ENCODE results near the gene LRRC27.

DNA sequence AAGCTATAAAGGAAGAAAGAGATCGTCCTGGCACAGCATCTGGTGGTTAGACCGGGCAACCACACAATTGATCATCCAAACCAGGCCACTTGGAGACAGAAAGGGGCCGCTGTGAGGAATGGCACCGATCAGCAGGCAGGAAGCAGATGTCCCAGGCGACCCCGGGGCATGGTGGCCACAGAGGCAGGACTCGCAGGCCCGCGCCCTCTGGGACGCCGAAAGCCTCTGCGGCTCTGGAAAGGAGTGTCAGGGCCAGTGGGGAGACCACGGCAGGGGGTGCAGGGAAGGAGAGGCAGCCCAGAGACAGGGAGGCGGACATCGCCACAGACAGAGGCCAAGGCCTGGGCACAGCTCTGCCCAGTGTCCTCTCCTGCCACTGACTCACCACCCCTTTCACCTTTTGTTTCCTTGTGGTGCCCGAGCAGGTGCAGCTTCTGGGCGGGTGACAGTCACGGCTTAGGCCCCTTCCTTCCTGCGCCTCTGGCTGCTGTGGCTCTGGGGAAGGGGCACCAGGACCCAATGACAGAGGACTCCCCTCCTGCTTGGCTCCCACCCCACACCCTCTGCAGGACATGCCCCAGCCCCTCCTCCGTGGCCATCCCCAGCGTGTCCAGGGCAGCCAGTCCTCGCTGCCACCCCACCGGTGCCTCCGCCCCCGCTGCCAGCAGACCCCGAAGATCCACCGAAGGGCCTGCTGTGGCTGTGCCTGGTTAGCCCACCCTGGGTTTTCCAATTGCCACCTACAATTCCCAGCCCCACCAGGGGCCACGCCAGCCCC lies 35.1 kb upstream of the LRRC27 start:
- TF ChIP-seq, protein P1, sequence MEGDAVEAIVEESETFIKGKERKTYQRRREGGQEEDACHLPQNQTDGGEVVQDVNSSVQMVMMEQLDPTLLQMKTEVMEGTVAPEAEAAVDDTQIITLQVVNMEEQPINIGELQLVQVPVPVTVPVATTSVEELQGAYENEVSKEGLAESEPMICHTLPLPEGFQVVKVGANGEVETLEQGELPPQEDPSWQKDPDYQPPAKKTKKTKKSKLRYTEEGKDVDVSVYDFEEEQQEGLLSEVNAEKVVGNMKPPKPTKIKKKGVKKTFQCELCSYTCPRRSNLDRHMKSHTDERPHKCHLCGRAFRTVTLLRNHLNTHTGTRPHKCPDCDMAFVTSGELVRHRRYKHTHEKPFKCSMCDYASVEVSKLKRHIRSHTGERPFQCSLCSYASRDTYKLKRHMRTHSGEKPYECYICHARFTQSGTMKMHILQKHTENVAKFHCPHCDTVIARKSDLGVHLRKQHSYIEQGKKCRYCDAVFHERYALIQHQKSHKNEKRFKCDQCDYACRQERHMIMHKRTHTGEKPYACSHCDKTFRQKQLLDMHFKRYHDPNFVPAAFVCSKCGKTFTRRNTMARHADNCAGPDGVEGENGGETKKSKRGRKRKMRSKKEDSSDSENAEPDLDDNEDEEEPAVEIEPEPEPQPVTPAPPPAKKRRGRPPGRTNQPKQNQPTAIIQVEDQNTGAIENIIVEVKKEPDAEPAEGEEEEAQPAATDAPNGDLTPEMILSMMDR (IDR thresholded peaks at IDR 0.05) = no peak
- TF ChIP-seq POLR2AphosphoS5 (IDR thresholded peaks at IDR 0.05) (no peak), EP300 (IDR thresholded peaks at IDR 0.05) (no peak), POLR2A (IDR thresholded peaks at IDR 0.05) (no peak)
